ENCODE results near the gene CCNQ. TPM values are rescaled to one million over a fixed set of nuclear protein-coding genes. Genes with fewer than 3 reads are reported as not detected.

CCNQ gene
- polyA plus RNA-seq, 1 donor (not counting 4 experiments of a cell fraction or from before 2014, with no cell fraction given) = 31.1 TPM

GRCh38 chrX:153635388-153635787, 36.4 kb upstream of the CCNQ start:
- no peak for FAIRE-seq
- no peak for TF ChIP-seq CTCF (optimal IDR thresholded peaks at IDR 0.05 in 1 of 3, IDR thresholded peaks at IDR 0.05 in 1 of 3, conservative IDR thresholded peaks at IDR 0.05 in 1 of 3; ENCODE audit: extremely low read depth in 1 of 3, insufficient read depth in 2 of 3, low read length in 3 of 3)
- no peak for TF ChIP-seq EZH2 (IDR thresholded peaks at IDR 0.05; ENCODE audit: low read length)
- H4K20me1 ChIP-seq (ENCODE audit: control insufficient read depth, extremely low read depth, insufficient read depth, low read length) = no peaks in the 10 kb centered on the region
- no peak overlapping the region for H3K4me2 ChIP-seq (ENCODE audit: control insufficient read depth, extremely low read depth, insufficient read depth, low read depth, low read length)
- H3K9ac ChIP-seq (ENCODE audit: control insufficient read depth, extremely low read depth, insufficient read depth, low read length) = no peak overlapping the region
- H3K9me3 ChIP-seq (ENCODE audit: control insufficient read depth, low read depth, low read length) = peaks cover 3% of the 10 kb centered on the region
- H3K4me1 ChIP-seq (ENCODE audit: control insufficient read depth, extremely low read depth, insufficient read depth, low read length) = peaks cover 3% of the 10 kb centered on the region
- H3K79me2 ChIP-seq (ENCODE audit: control insufficient read depth, insufficient read depth, low read length) = no peaks in the 10 kb centered on the region
- no peaks in the 10 kb centered on the region for H3K36me3 ChIP-seq (ENCODE audit: control insufficient read depth in 2 of 2, extremely low read depth in 1 of 2, insufficient read depth in 2 of 2, low read length in 2 of 2)
- H2AFZ ChIP-seq (ENCODE audit: control insufficient read depth, low read length) = no peak overlapping the region
- H3K9me1 ChIP-seq (ENCODE audit: control insufficient read depth, extremely low read depth, insufficient read depth, low read length) = no peaks in the 10 kb centered on the region
- DNase-seq (ENCODE audit: low read depth, low spot score) = no peak
- dilution Hi-C loops (cut with MboI; ENCODE audit: extremely low pct_ligation_motif_present, low sequenced_read_pairs) = no loop called here
- H3K27me3 ChIP-seq (ENCODE audit: control insufficient read depth, extremely low read depth, insufficient read depth, low read length) = peaks cover 22% of the 10 kb centered on the region
- no peak overlapping the region for H3K27ac ChIP-seq (ENCODE audit: control insufficient read depth, insufficient read depth, low read length)
- no peak overlapping the region for H3K4me3 ChIP-seq (ENCODE audit: control insufficient read depth in 2 of 3, extremely low read depth in 1 of 3, insufficient read depth in 2 of 3, low read depth in 1 of 3, low read length in 3 of 3)

- no peaks in the 10 kb centered on the region for H3K79me2 ChIP-seq (ENCODE audit: control insufficient read depth, insufficient read depth, low read length)
- H3K36me3 ChIP-seq (ENCODE audit: control insufficient read depth in 2 of 2, extremely low read depth in 1 of 2, insufficient read depth in 2 of 2, low read length in 2 of 2) = no peaks in the 10 kb centered on the region
- no peak for FAIRE-seq
- peaks cover 3% of the 10 kb centered on the region for H3K9me3 ChIP-seq (ENCODE audit: control insufficient read depth, low read depth, low read length)
- dilution Hi-C loops (cut with MboI; ENCODE audit: extremely low pct_ligation_motif_present, low sequenced_read_pairs) = no loop called here
- no peak for TF ChIP-seq CTCF (optimal IDR thresholded peaks at IDR 0.05 in 1 of 3, IDR thresholded peaks at IDR 0.05 in 1 of 3, conservative IDR thresholded peaks at IDR 0.05 in 1 of 3; ENCODE audit: extremely low read depth in 1 of 3, insufficient read depth in 2 of 3, low read length in 3 of 3)
- TF ChIP-seq EZH2 (IDR thresholded peaks at IDR 0.05; ENCODE audit: low read length) = no peak
- peaks cover 3% of the 10 kb centered on the region for H3K4me1 ChIP-seq (ENCODE audit: control insufficient read depth, extremely low read depth, insufficient read depth, low read length)
- H2AFZ ChIP-seq (ENCODE audit: control insufficient read depth, low read length) = no peak overlapping the region
- no peak overlapping the region for H3K27ac ChIP-seq (ENCODE audit: control insufficient read depth, insufficient read depth, low read length)
- H3K9me1 ChIP-seq (ENCODE audit: control insufficient read depth, extremely low read depth, insufficient read depth, low read length) = no peaks in the 10 kb centered on the region
- no peak overlapping the region for H3K4me2 ChIP-seq (ENCODE audit: control insufficient read depth, extremely low read depth, insufficient read depth, low read depth, low read length)
- no peak for DNase-seq (ENCODE audit: low read depth, low spot score)
- H3K27me3 ChIP-seq (ENCODE audit: control insufficient read depth, extremely low read depth, insufficient read depth, low read length) = peaks cover 16% of the 10 kb centered on the region
- no peak overlapping the region for H3K4me3 ChIP-seq (ENCODE audit: control insufficient read depth in 2 of 3, extremely low read depth in 1 of 3, insufficient read depth in 2 of 3, low read depth in 1 of 3, low read length in 3 of 3)
- H4K20me1 ChIP-seq (ENCODE audit: control insufficient read depth, extremely low read depth, insufficient read depth, low read length) = no peaks in the 10 kb centered on the region
- no peak overlapping the region for H3K9ac ChIP-seq (ENCODE audit: control insufficient read depth, extremely low read depth, insufficient read depth, low read length)
Observed at GRCh38 chrX:153634832-153635231, 35.9 kb upstream of the CCNQ start.
